HEK293 (cell line): ENCODE measurements around the gene CMTM1.

ENCODE experiments used
- BCL11B ChIP-seq: fragments of 450-650 bp; formaldehyde crosslinking; IDR thresholded peaks from 2 replicates; pipeline ENCODE4 v1.5.1; 2016; ENCODE audit warnings: low read depth, missing biosample characterization, missing genetic modification characterization
- HOXA7 ChIP-seq: sonication (generic); formaldehyde crosslinking; IDR thresholded peaks from 2 replicates; pipeline ENCODE4 v1.8.1; 2022; ENCODE audit warnings: missing genetic modification reagents, borderline replicate concordance
- HOXD13 ChIP-seq: sonication (generic); formaldehyde crosslinking; IDR thresholded peaks from 2 replicates; pipeline ENCODE4 v1.8.0; 2022; ENCODE audit warnings: missing genetic modification reagents, borderline replicate concordance
- KLF9 ChIP-seq: fragments of 450-650 bp; formaldehyde crosslinking; IDR thresholded peaks from 2 replicates; pipeline ENCODE4 v1.5.1; 2016; ENCODE audit warnings: missing biosample characterization, missing genetic modification characterization, low read depth
- MYNN ChIP-seq: fragments of 450-650 bp; formaldehyde crosslinking; IDR thresholded peaks from 2 replicates; pipeline ENCODE4 v1.5.1; 2016; ENCODE audit warnings: missing biosample characterization, missing genetic modification characterization, borderline replicate concordance
- RBAK ChIP-seq: fragments of 450-650 bp; formaldehyde crosslinking; IDR thresholded peaks from 2 replicates; pipeline ENCODE4 v1.5.1; 2016; ENCODE audit warnings: missing biosample characterization, missing genetic modification characterization
- WT1 ChIP-seq: fragments of 450-650 bp; formaldehyde crosslinking; IDR thresholded peaks from 2 replicates; pipeline ENCODE4 v1.5.1; 2016; ENCODE audit warnings: missing biosample characterization, missing genetic modification characterization
- ZBTB7A ChIP-seq: fragments of 450-650 bp; formaldehyde crosslinking; IDR thresholded peaks from 2 replicates; pipeline ENCODE4 v1.5.1; 2016; ENCODE audit warnings: low read depth, missing biosample characterization, missing genetic modification characterization
- ZBTB8A ChIP-seq: fragments of 450-650 bp; formaldehyde crosslinking; IDR thresholded peaks from 2 replicates; pipeline ENCODE4 v1.5.1; 2016; ENCODE audit warnings: missing biosample characterization, missing genetic modification characterization
- ZFP69B ChIP-seq: fragments of 450-650 bp; formaldehyde crosslinking; IDR thresholded peaks from 2 replicates; pipeline ENCODE4 v1.5.1; 2016; ENCODE audit warnings: missing biosample characterization, missing genetic modification characterization
- ZNF114 ChIP-seq: fragments of 450-650 bp; formaldehyde crosslinking; IDR thresholded peaks from 2 replicates; pipeline ENCODE4 v1.5.0; 2017; ENCODE audit warnings: missing biosample characterization, missing genetic modification characterization
- ZNF133 ChIP-seq: fragments of 450-650 bp; formaldehyde crosslinking; IDR thresholded peaks from 2 replicates; pipeline ENCODE4 v1.5.1; 2016; ENCODE audit warnings: missing biosample characterization, missing genetic modification characterization
- ZNF223 ChIP-seq: fragments of 450-650 bp; formaldehyde crosslinking; IDR thresholded peaks from 2 replicates; pipeline ENCODE4 v1.5.1; 2016; ENCODE audit warnings: missing biosample characterization, missing genetic modification characterization
- ZNF292 ChIP-seq: fragments of 450-650 bp; formaldehyde crosslinking; IDR thresholded peaks from 2 replicates; pipeline ENCODE4 v1.5.1; 2016; ENCODE audit warnings: low read depth, missing biosample characterization, missing genetic modification characterization, borderline replicate concordance
- ZNF341 ChIP-seq: fragments of 450-650 bp; formaldehyde crosslinking; IDR thresholded peaks from 2 replicates; pipeline ENCODE4; 2016; ENCODE audit warnings: low read depth, missing biosample characterization, missing genetic modification characterization
- ZNF514 ChIP-seq: fragments of 450-650 bp; formaldehyde crosslinking; IDR thresholded peaks from 2 replicates; pipeline ENCODE4 v1.5.1; 2016; ENCODE audit warnings: missing biosample characterization, missing genetic modification characterization
- ZNF571 ChIP-seq: fragments of 450-650 bp; formaldehyde crosslinking; IDR thresholded peaks from 2 replicates; pipeline ENCODE4 v1.5.0; 2017; ENCODE audit warnings: missing biosample characterization, missing genetic modification characterization
- ZNF677 ChIP-seq: fragments of 450-650 bp; IDR thresholded peaks from 2 replicates; pipeline ENCODE4 v1.5.0; 2018; ENCODE audit warnings: missing biosample characterization, mild to moderate bottlenecking, missing genetic modification characterization, moderate library complexity
- ZNF843 ChIP-seq: fragments of 450-650 bp; formaldehyde crosslinking; IDR thresholded peaks from 2 replicates; pipeline ENCODE4 v1.5.1; 2016; ENCODE audit warnings: missing biosample characterization, missing genetic modification characterization
- TF ChIP-seq, protein P1 (sequence below): fragments of 450-650 bp; formaldehyde crosslinking; IDR thresholded peaks from 2 replicates; pipeline ENCODE4 v1.5.1; 2016; ENCODE audit warnings: missing biosample characterization, missing genetic modification characterization
- TF ChIP-seq, protein P2 (sequence below): fragments of 450-650 bp; formaldehyde crosslinking; IDR thresholded peaks from 2 replicates; pipeline ENCODE4 v1.5.1; 2016; ENCODE audit warnings: missing biosample characterization, missing genetic modification characterization
- TF ChIP-seq, protein P3 (sequence below): fragments of 450-650 bp; formaldehyde crosslinking; IDR thresholded peaks from 2 replicates; pipeline ENCODE4 v1.5.1; 2016; ENCODE audit warnings: missing biosample characterization, missing genetic modification characterization, low read depth
- TF ChIP-seq, protein P4 (sequence below): fragments of 450-650 bp; formaldehyde crosslinking; IDR thresholded peaks from 2 replicates; pipeline ENCODE4 v1.5.1; 2016; ENCODE audit warnings: missing biosample characterization, missing genetic modification characterization
- TF ChIP-seq, protein P5 (sequence below): fragments of 450-650 bp; formaldehyde crosslinking; IDR thresholded peaks from 2 replicates; pipeline ENCODE4 v1.5.1; 2016; ENCODE audit warnings: missing biosample characterization, missing genetic modification characterization
- TF ChIP-seq, protein P6 (sequence below): fragments of 450-650 bp; formaldehyde crosslinking; IDR thresholded peaks from 2 replicates; pipeline ENCODE4 v1.5.1; 2017; ENCODE audit warnings: missing biosample characterization, missing genetic modification characterization

Gene CMTM1

DNA sequence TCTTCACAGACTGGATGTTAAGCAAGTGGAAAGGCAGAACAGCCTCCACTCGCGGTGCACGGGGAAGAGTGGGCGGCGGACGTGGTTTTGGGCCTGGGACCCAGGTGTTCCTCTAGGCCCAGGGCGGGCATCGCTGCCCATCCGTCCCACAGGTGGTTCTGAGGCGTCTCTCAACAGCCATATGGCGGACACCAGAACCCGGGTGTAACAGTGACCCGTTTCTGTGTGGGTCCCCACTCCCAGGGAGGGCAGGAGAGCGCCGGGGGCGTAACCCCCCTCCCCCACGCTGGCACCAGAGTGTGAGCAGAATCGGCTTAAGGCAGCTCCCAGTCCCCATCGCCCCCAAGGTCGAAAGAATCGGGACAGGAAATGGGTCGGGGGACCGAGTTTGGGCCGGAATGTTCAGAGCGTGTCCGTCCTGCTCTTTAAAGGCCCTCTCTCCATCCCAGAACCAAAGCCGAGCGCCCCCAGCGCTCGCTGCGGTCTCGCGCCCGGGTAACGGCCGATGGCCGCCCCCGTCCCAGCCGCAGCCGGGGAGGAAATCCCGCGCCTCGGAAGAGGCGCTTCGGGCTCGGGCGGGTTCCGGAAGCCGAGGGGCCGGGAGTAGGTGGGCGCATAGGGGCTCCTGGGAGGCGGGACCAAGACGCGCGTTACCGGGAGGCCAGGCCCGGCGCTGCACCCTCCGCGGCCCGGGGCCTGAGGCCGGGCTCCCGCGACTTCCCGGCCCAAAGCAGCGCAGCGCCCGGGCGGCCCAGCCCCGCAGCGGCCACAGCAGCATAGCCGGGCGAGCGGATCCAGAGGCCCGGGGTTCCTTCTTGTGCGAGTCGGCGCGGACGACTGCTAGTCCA lies 16.7 kb upstream of the CMTM1 start, which contains the start of gene TK2 (continued):
- TF ChIP-seq, protein P1, sequence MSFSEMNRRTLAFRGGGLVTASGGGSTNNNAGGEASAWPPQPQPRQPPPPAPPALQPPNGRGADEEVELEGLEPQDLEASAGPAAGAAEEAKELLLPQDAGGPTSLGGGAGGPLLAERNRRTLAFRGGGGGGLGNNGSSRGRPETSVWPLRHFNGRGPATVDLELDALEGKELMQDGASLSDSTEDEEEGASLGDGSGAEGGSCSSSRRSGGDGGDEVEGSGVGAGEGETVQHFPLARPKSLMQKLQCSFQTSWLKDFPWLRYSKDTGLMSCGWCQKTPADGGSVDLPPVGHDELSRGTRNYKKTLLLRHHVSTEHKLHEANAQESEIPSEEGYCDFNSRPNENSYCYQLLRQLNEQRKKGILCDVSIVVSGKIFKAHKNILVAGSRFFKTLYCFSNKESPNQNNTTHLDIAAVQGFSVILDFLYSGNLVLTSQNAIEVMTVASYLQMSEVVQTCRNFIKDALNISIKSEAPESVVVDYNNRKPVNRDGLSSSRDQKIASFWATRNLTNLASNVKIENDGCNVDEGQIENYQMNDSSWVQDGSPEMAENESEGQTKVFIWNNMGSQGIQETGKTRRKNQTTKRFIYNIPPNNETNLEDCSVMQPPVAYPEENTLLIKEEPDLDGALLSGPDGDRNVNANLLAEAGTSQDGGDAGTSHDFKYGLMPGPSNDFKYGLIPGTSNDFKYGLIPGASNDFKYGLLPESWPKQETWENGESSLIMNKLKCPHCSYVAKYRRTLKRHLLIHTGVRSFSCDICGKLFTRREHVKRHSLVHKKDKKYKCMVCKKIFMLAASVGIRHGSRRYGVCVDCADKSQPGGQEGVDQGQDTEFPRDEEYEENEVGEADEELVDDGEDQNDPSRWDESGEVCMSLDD (tag by site-specific recombination) = no peak
- TF ChIP-seq ZNF571 (tag by site-specific recombination) (no peak), ZFP69B (tag by site-specific recombination) (no peak), ZNF341 (tag by site-specific recombination) (peak; percentile 51; the same call in 1 of the 2 replicates), ZNF292 (tag by site-specific recombination) (no peak), ZNF223 (tag by site-specific recombination) (no peak), RBAK (no peak), ZNF514 (tag by site-specific recombination) (no peak), KLF9 (tag by site-specific recombination) (peak; percentile 80), ZBTB7A (tag by site-specific recombination) (no peak), HOXA7 (no peak), WT1 (tag by site-specific recombination) (no peak), MYNN (no peak), ZBTB8A (tag by site-specific recombination) (peak; percentile 94), ZNF114 (tag by site-specific recombination) (no peak), ZNF843 (tag by site-specific recombination) (0 out of 2 replicates have a peak, but pooled peaks have one; percentile 45), ZNF133 (no peak), BCL11B (tag by site-specific recombination) (no peak), HOXD13 (CRISPR knock-in tag) (no peak), ZNF677 (no peak)
- TF ChIP-seq, protein P2, sequence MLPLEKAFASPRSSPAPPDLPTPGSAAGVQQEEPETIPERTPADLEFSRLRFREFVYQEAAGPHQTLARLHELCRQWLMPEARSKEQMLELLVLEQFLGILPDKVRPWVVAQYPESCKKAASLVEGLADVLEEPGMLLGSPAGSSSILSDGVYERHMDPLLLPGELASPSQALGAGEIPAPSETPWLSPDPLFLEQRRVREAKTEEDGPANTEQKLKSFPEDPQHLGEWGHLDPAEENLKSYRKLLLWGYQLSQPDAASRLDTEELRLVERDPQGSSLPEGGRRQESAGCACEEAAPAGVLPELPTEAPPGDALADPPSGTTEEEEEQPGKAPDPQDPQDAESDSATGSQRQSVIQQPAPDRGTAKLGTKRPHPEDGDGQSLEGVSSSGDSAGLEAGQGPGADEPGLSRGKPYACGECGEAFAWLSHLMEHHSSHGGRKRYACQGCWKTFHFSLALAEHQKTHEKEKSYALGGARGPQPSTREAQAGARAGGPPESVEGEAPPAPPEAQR (tag by site-specific recombination) = no peak
- TF ChIP-seq, protein P3, sequence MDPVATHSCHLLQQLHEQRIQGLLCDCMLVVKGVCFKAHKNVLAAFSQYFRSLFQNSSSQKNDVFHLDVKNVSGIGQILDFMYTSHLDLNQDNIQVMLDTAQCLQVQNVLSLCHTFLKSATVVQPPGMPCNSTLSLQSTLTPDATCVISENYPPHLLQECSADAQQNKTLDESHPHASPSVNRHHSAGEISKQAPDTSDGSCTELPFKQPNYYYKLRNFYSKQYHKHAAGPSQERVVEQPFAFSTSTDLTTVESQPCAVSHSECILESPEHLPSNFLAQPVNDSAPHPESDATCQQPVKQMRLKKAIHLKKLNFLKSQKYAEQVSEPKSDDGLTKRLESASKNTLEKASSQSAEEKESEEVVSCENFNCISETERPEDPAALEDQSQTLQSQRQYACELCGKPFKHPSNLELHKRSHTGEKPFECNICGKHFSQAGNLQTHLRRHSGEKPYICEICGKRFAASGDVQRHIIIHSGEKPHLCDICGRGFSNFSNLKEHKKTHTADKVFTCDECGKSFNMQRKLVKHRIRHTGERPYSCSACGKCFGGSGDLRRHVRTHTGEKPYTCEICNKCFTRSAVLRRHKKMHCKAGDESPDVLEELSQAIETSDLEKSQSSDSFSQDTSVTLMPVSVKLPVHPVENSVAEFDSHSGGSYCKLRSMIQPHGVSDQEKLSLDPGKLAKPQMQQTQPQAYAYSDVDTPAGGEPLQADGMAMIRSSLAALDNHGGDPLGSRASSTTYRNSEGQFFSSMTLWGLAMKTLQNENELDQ (tag by site-specific recombination) = no peak
- TF ChIP-seq, protein P4, sequence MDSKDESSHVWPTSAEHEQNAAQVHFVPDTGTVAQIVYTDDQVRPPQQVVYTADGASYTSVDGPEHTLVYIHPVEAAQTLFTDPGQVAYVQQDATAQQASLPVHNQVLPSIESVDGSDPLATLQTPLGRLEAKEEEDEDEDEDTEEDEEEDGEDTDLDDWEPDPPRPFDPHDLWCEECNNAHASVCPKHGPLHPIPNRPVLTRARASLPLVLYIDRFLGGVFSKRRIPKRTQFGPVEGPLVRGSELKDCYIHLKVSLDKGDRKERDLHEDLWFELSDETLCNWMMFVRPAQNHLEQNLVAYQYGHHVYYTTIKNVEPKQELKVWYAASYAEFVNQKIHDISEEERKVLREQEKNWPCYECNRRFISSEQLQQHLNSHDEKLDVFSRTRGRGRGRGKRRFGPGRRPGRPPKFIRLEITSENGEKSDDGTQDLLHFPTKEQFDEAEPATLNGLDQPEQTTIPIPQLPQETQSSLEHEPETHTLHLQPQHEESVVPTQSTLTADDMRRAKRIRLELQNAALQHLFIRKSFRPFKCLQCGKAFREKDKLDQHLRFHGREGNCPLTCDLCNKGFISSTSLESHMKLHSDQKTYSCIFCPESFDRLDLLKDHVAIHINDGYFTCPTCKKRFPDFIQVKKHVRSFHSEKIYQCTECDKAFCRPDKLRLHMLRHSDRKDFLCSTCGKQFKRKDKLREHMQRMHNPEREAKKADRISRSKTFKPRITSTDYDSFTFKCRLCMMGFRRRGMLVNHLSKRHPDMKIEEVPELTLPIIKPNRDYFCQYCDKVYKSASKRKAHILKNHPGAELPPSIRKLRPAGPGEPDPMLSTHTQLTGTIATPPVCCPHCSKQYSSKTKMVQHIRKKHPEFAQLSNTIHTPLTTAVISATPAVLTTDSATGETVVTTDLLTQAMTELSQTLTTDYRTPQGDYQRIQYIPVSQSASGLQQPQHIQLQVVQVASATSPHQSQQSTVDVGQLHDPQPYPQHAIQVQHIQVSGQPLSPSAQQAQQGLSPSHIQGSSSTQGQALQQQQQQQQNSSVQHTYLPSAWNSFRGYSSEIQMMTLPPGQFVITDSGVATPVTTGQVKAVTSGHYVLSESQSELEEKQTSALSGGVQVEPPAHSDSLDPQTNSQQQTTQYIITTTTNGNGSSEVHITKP = no peak
- TF ChIP-seq, protein P5, sequence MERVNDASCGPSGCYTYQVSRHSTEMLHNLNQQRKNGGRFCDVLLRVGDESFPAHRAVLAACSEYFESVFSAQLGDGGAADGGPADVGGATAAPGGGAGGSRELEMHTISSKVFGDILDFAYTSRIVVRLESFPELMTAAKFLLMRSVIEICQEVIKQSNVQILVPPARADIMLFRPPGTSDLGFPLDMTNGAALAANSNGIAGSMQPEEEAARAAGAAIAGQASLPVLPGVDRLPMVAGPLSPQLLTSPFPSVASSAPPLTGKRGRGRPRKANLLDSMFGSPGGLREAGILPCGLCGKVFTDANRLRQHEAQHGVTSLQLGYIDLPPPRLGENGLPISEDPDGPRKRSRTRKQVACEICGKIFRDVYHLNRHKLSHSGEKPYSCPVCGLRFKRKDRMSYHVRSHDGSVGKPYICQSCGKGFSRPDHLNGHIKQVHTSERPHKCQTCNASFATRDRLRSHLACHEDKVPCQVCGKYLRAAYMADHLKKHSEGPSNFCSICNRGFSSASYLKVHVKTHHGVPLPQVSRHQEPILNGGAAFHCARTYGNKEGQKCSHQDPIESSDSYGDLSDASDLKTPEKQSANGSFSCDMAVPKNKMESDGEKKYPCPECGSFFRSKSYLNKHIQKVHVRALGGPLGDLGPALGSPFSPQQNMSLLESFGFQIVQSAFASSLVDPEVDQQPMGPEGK = peak; percentile 88
- TF ChIP-seq, protein P6, sequence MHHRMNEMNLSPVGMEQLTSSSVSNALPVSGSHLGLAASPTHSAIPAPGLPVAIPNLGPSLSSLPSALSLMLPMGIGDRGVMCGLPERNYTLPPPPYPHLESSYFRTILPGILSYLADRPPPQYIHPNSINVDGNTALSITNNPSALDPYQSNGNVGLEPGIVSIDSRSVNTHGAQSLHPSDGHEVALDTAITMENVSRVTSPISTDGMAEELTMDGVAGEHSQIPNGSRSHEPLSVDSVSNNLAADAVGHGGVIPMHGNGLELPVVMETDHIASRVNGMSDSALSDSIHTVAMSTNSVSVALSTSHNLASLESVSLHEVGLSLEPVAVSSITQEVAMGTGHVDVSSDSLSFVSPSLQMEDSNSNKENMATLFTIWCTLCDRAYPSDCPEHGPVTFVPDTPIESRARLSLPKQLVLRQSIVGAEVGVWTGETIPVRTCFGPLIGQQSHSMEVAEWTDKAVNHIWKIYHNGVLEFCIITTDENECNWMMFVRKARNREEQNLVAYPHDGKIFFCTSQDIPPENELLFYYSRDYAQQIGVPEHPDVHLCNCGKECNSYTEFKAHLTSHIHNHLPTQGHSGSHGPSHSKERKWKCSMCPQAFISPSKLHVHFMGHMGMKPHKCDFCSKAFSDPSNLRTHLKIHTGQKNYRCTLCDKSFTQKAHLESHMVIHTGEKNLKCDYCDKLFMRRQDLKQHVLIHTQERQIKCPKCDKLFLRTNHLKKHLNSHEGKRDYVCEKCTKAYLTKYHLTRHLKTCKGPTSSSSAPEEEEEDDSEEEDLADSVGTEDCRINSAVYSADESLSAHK (tag by site-specific recombination) = no peak
